ENCODE data around the gene MLN.
A peak's percentile ranks its signal among the peaks of the same experiment; 100 is the strongest.

Gene MLN

DNA sequence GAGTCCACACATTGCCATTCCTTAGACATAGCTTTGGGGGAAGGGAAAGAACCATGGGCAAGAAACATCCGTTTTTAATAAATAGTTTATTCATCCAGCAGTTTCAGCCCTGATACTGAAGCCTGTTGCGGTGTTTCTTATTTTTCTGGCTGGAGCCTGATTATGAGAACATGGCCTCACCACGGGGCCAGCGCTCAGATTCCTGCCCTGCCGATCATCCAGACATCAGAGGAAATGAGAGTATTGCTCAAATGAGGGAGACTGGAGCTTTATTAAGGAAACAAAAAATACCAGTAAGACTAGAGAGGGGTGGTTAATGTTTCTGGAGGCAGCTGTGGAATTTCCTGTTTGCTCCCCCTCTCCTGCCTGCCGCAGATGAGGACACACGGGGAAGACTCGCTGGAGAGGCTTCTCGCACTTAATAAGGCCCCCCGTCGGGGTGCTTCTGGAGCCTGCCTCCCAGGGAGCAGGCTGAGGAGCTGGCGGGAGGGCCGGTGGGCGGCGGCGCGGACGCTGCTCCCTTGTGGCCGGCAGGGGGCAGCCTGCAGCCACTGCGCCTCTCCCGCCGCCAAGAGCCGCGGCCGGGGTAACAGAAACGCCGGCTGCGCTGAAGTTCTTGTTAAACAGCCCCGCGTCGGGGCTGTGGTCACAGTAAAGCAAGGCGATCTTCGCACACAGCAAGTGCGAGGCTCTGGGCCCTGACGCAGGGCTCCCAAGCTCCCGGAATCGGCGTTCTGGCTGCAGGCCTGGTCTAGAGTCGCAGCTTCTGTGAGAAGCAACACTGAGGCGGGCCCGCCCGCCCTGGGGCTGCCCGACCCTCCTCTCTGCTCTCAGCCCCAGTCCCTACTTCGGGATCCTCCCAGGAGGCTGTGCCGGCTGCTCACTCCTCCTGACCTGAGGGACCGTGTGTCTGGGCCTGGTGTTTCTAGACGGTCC, 32.4 kb downstream of the MLN start:
- DNase-seq (ENCODE audit: low spot score), result peak; percentile 87

DNA sequence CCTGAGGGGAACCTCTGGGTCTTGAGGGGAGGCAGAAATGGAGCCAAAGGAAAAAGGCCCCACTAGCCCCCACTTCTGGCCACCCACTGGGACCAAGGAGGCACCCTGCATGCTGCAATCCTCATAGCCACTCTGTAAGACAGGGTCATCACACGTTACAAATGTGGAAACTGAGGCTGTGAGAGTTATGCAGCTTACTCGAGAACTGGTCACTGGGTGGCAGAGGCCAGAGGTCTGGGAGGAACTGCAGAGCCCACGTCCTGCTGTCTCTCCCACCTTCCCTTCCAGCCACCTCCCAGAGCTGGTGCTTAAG, 33.0 kb downstream of the MLN start:
- DNase-seq (ENCODE audit: low spot score), result no peak

- no peak for DNase-seq (ENCODE audit: low spot score)
Measured at GRCh38 chr6:33770124-33770832, 33.5 kb downstream of the MLN start.

DNA sequence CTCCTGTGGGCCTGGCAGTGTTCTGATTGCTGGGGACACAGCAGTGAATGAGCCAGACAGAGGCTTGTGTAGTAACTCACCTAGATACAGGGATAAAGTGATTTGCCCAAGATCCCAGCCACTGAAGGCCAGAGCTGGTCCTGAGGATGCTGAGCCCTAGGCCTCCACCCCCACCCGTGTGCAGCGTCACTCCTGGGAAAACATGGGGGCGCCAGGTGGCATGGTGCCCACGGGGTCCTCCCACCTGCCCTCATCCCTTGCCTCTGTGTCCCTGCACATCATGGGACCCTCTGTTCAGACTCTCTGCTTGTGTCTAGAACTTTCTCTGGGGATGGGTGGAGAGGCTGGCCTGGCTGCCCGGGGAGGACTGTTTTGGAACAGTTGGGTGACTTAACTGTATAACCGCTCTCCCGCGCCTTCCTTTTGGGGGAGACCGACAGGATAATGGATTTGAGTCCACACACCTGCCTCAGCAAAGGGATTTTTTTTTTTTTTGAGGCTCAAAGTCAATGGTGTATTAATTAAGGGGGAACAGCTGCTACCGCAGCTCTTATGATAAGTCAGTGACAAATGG, 34.5 kb downstream of the MLN start:
- DNase-seq (ENCODE audit: low spot score), result no peak

- peak; percentile 87 for DNase-seq (ENCODE audit: low spot score)
Measured at GRCh38 chr6:33768644-33769120, 35.1 kb downstream of the MLN start.

GRCh38 chr6:33766921-33767907, 36.6 kb downstream of the MLN start:
- DNase-seq (ENCODE audit: low spot score), result no peak

GRCh38 chr6:33765368-33765767, 38.4 kb downstream of the MLN start:
- DNase-seq (ENCODE audit: low spot score), result no peak

GRCh38 chr6:33764036-33764435, 39.8 kb downstream of the MLN start:
- no peak for DNase-seq (ENCODE audit: low spot score)

DNA sequence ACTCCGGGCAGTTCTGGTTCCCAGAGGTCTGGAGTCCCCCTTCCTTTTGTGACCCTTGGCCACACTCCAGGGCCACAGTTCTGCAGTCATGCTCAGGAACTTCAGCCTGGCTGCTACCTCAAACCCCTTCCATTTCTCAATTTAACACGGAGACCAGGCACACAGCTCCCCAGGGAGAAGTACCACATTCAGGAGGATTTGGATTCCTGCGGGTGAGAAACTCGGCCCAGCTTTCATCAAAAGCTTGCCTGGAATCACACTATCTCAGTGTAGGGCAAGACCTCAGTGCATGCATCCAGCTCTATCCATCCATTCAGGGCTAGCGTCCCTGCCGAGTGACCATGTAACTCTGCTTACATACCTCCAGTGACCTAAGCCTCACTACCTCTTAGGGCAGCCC, 40.3 kb downstream of the MLN start:
- no peak for DNase-seq (ENCODE audit: low spot score)

DNA sequence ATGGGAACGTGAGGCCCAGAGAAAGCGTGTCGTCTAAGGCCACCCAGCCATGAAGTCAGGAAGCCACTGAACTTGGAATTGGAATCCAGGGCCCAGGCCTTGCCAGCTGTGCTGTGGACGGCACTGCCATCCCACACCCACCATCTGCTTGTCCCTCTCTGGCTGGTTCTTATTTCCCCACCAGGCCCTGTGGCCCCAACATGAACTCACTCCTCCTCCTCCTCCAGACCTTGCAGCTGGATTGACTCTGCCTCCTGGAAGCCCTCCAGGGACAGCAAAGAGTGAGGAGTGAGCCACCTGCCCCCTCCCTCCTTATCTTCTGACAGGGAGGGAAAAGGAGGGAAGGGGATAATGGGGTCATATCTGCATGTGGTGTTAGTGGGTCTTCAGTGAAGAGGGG, 41.1 kb downstream of the MLN start:
- no peak for DNase-seq (ENCODE audit: low spot score)

GRCh38 chr6:33761922-33762629, 41.7 kb downstream of the MLN start:
- no peak for DNase-seq (ENCODE audit: low spot score)

- DNase-seq (ENCODE audit: low spot score), result no peak
Measured at GRCh38 chr6:33761581-33761921, 42.3 kb downstream of the MLN start.

- DNase-seq (ENCODE audit: low spot score), result no peak
Measured at GRCh38 chr6:33759887-33760629, 43.7 kb downstream of the MLN start.

DNA sequence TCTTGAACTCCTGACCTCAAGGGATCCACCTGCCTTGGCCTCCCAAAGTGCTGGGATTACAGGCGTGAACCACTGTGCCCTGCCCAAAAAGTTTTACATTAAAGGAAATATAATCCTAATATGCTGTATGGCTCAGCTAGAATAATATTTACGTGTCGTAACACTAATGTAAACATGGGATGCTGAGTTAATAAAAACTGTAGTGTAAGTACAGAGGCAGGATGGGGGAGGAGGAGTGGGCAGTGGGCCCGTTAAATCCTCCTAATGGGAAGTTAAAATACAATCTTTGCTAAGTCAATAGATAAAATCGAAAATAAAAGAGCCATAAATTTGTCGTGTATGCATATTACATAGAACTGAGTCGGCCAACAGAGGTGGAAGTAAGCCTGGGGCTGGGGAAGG, 45.0 kb downstream of the MLN start:
- no peak for DNase-seq (ENCODE audit: low spot score)

DNA sequence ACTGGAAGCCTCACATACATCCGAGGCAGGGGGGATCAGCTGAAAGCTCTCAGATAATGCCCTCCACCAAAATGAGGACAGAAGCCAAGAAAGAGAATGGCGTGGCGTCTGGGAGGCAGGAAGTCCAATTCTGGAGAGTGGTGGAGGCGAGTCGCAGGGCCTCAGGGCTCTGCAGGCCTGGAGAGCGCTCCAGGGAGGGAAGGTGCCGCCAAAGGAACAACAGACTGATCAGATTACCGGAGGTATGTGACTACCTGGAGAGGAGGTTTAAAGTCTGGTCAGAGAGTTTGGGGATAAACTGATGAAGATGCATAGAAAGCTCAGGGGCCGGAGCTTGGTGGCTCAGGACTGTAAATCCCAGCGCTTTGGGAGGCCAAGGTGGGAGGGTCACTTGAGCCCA, 45.9 kb downstream of the MLN start:
- no peak for DNase-seq (ENCODE audit: low spot score)

DNA sequence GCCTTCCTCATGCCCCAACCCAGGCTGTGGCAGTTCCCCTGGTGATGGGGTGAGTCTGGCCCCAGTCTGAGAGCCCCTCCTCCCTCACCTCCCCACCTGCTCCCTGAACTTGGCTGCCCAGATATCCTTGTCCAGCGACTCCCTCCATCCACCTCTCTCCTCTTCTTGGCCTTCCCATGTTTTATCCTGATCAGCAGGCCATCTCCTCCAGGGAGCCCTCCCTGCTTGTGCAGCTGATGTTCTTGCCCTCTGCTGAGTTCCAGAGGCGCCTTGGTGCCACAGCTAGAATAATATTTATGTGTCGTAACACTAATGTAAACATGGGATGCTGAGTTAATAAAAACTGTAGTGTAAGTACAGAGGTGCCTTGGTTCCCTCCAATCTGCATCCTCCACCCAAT, 46.7 kb downstream of the MLN start:
- DNase-seq (ENCODE audit: low spot score), result no peak

DNA sequence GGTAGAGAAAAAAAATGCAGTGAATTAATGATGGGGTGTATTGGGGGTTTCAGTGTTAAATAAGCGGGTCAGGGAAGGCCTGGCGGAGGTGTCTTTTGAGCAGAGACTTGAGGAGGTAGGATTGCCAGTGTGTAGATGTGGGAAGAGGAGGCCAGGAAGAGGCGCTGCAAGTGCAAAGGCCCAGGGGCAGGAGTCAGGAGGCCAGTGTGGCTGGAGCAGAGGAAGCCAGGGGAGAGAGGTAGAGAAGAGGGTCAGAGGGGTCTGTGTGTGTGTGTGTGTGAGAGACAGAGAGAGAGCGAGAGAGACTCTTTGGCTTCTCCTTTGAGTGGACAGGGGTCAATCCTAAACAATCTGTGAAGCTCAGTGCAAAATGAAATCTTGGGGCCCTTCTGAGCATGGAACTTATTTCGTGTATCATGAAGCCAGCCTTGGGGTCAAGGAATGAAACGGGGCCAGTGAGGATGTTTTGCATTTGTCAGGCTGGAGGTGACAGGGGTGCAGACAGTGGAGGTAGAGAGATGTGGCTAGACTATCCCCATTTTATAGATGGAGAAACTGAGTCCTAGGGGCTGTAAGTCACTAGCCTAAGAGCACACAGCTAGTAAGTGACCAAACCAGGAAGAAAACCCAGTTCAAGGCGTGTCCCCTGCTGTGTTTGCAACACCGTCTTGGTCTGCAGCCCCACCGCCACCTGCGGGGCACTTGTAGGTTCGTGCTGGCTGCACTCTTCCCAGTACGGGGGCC, 47.4 kb downstream of the MLN start:
- no peak for DNase-seq (ENCODE audit: low spot score)

DNA sequence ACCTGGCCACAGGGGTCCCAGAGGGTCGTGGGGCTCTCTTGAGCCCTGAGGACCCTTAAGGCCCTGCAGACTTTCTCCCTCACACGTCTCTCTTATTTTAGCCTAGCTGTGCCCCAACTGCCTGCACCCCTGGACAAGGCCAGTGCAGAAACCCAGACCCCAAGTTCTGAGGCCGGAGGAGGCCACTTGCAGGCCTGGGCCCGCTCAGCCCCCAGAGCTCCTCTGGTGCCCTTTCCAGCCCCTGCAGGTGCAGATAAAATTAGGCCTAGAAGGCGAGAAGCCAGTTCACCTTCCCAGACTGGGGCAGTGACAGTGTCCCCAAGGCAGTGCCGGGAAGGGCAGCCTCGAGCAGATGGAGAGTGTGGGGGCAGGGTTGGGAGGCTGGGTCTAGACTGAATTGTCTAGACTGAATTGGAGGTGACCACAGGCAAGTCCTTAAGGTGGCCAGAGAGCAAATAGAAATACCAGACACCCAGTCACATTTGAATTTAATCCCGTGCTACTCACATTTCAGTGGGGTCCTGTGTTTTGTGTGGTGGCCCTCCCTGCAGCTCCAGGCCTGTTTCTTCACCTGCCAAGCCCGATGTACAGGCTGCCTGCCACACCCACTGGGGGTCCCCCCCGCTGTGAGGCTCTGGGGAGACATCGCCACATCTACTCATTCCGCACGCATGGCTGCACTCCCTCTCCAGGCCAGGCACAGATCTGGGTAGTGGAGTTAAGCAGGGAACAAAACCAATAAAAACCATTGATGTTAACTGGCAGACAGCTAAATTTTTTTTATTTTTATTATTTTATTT, 48.5 kb downstream of the MLN start:
- DNase-seq (ENCODE audit: low spot score), result no peak

- DNase-seq (ENCODE audit: low spot score), result no peak
Measured at GRCh38 chr6:33754222-33754621, 49.6 kb downstream of the MLN start.
